NCI-H748 treated with DMSO at 0.1 percent for 48 hours (cell line): ENCODE measurements around the gene REEP2.
"Not testable (repeated sequence)": the region's sequence is repeated elsewhere in the genome, so short reads cannot be mapped to it uniquely, and the experiment has no call there.

Experiments
- DNase-seq: peaks from one replicate; lab custom pipeline; 2025; lab: John Stamatoyannopoulos, UW

Gene REEP2

GRCh38 chr5:138466125-138466899 lies 27.5 kb downstream of the REEP2 start:
- DNase-seq, result no peak

GRCh38 chr5:138466900-138467710 lies 28.2 kb downstream of the REEP2 start:
- no peak for DNase-seq

GRCh38 chr5:138467711-138468132 lies 28.9 kb downstream of the REEP2 start:
- DNase-seq, result no peak

GRCh38 chr5:138468133-138468965 lies 29.5 kb downstream of the REEP2 start:
- DNase-seq, result no peak

GRCh38 chr5:138468966-138469539 lies 30.2 kb downstream of the REEP2 start:
- DNase-seq, result no peak

GRCh38 chr5:138469540-138470321 lies 30.9 kb downstream of the REEP2 start:
- no peak for DNase-seq

GRCh38 chr5:138470322-138471051 lies 31.6 kb downstream of the REEP2 start:
- no peak for DNase-seq

GRCh38 chr5:138471052-138471361 lies 32.1 kb downstream of the REEP2 start:
- no peak for DNase-seq

GRCh38 chr5:138472353-138472752 lies 33.5 kb downstream of the REEP2 start:
- DNase-seq, result no peak

GRCh38 chr5:138473151-138473550 lies 34.3 kb downstream of the REEP2 start:
- not testable (repeated sequence) for DNase-seq

GRCh38 chr5:138476918-138477317 lies 38.1 kb downstream of the REEP2 start:
- DNase-seq, result no peak

- DNase-seq, result no peak
Measured at GRCh38 chr5:138482638-138483037, 43.8 kb downstream of the REEP2 start.

GRCh38 chr5:138488481-138488945 lies 49.7 kb downstream of the REEP2 start:
- no peak for DNase-seq

- DNase-seq, result no peak
Measured at GRCh38 chr5:138489683-138490061, 50.8 kb downstream of the REEP2 start.

- no peak for DNase-seq
Measured at GRCh38 chr5:138490648-138491283, 51.9 kb downstream of the REEP2 start.

- no peak for DNase-seq
Measured at GRCh38 chr5:138491284-138491648, 52.4 kb downstream of the REEP2 start.

GRCh38 chr5:138491669-138492559 lies 53.1 kb downstream of the REEP2 start:
- DNase-seq, result peak; percentile 54

GRCh38 chr5:138492560-138493045 lies 53.7 kb downstream of the REEP2 start:
- no peak for DNase-seq

GRCh38 chr5:138495351-138495750 lies 56.5 kb downstream of the REEP2 start:
- DNase-seq, result no peak
